DMS 273 (cell line): ENCODE measurements around the gene KRT13.

Source experiments
- DNase-seq: peaks from one replicate; lab custom pipeline; 2025; ENCODE audit not compliant: unreplicated experiment; lab: John Stamatoyannopoulos, UW

KRT13 gene

DNA sequence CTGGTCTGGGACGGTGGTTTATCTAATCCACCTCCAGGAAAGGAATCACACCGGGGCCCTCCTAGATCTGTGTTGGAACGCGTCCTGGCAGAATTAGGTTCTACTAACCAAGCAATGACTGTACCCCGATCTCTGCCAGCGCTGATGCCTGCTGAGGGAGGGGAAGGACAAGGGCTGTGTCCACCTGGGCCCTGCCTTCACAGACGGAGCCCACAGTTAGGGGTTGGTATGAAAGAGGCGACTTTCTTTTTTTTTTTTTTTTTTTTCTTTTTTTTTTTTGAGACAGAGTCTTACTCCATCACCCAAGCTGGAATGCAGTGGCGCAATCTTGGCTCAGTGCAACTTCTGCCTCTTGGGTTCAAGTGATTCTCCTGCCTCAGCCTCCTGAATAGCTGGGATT lies 32.6 kb upstream of the KRT13 start:
- DNase-seq: no peak

DNA sequence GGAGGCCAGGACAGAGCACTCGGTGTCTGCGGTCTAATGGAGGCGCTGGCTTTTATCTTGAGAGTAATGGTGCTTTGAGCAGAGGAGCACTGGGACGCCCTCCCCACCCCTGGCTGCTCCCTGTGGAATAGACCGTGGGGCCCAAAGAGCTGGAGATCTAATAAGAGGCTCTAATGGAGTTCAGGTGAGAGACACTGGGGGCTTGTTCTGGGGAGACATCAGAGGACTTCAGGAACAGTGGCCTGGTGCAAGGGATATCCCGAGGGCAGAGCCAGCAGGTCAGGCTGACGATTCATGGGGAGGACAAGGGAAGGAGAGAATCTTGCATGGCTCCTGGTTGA lies 32.2 kb upstream of the KRT13 start:
- DNase-seq: no peak

DNA sequence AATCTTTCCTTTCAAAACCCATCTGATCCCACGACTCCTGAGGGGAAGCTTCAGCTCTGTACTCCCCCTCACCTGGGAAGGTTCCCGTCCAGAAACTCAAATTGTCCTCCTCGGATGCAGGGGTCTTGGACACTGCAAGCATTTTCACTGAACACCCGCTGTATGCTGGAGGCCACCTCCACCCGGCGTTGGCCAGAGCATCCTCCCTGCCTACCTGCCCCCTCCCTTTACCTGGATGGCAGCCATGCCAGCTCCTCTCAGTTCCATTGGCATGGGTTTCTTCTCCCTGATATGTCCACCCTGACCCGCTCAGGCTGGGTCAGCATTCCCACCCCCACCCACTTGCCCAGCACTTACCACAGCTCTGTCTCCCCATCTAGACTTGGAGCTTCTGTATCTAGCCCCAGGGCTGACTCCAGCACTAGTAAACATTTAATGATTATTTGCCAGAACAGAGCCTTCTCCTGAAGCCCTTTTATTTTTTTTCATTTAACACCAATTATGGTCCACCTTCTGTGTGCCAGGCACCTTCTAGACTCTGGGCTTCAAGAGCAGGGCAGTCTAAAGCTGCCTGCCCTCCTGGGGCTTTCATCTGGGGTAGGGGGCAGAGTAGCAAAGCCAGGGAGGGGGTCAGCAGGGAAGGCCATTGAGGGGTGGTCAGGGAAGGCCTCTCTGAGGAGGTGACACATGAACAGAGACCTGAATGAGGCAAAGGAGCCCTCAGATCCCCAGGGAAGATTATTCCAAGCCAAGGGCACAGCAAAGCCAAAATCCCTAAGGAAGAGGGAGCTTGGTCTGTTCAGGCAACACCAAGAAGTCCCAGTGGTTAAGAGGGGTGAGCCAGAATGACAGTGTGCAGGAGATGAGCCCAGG lies 31.6 kb upstream of the KRT13 start:
- no peak for DNase-seq

DNA sequence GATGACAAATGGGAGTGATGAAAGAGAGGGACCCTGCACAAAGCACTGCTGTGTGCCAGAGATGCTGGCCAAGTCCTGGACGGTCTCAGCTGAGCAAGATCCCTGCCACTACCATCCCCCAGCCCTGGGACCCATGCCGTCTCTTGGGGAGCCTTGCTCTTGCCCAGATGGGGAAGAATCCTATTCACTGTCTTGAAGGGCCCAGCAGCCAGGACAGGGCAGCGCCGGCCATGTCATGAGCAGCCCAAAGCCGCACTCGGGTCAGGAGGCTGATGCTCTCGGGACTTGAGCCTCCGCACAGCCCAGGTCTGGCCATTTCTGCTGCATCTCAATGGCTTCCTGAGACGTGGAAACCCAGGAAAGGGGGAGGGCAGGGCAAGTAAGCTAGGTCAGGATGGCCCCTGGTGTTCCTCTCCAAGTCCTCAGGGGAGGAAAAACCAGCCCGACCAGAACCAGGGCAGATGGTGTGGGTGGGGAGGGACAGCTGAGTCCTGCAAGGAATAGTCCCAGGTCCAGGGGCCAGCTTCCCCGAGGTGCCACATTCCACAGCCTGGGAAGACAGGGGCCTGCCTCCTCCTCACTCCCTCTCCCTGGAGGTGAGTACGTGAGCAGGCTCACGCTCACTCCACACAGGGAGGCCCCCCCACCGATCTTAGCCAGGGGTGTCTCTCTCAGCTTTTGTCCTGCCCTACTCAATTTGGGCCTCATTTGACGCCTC lies 30.5 kb upstream of the KRT13 start:
- no peak for DNase-seq

GRCh38 chr17:41534899-41535546 lies 29.6 kb upstream of the KRT13 start:
- no peak for DNase-seq

GRCh38 chr17:41533613-41534012 lies 28.2 kb upstream of the KRT13 start:
- DNase-seq: no peak

- DNase-seq: no peak
Measured at GRCh38 chr17:41532947-41533570, 27.6 kb upstream of the KRT13 start.

DNA sequence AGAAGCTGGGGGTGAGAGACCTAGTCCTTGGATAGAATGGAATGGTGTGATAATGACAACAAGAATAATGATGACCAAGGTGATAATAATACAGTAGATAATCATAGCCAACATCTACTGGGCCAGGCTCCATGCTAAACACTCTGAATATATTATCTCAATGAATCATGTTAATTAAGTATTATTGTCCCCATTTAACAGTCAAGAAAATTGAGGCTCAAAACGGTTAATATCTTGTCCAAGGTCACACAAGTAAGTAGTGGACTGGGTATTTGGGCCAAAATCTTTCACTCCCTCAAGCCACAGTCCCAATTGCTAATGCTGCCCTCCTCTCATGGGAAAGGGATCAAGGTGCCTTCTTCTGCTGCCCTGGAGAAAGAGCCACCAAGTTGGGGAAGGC lies 26.6 kb upstream of the KRT13 start:
- DNase-seq: no peak

DNA sequence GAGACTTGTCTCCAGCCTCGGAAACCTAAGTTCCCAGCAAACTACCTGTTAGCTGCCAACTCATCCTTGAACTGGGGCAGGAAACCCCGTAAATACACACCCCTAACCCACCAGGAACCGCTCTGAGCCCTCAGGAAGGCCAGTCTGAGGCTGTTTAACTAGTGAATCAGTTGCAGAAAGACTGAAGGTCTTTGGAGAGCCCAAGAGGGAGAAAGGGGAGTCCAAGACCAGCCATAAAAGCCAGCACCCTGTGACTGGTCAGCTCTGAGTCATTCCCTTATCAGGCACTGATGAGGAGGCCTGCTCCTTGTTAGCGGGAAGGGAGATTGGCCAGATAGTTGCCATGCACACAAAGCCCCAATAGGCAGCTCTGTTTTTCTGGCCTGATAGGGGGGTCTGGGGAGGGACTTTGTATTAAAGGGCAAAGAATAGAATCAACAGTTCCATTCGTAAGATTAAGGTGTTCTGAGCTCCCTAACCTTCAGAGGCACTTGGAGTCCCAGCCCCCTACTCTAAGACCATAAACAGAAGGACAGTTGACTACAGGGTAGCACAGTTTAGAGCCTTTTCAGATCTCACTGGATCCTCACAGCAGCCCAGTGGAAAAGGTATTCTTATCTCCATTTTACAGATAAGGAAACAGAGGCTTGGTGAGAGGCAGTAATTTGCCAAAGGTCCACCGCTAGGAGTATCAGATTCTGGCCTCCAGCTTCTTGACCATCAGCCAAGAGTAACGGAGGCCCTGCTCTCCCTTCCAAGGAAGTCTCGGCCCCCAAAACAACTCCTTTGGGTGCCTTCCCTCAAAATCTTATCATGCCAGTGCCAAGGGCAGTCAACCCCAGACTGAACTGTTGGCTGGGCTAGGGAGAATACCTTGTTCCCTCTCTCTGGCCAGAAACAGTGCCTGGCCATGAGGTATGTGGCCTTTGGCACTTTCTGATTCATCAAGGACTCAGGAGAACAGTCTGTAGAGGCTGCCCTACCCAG lies 24.9 kb upstream of the KRT13 start:
- peak; percentile 37 for DNase-seq

- DNase-seq: no peak
Measured at GRCh38 chr17:41529491-41529915, 24.1 kb upstream of the KRT13 start.

- DNase-seq: no peak
Measured at GRCh38 chr17:41528959-41529353, 23.5 kb upstream of the KRT13 start.

- DNase-seq: no peak
Measured at GRCh38 chr17:41527063-41528023, 21.9 kb upstream of the KRT13 start.

GRCh38 chr17:41524261-41524660 lies 18.8 kb upstream of the KRT13 start:
- DNase-seq: no peak

- peak; percentile 82 for DNase-seq
Measured at GRCh38 chr17:41523787-41524186, 18.4 kb upstream of the KRT13 start.

DNA sequence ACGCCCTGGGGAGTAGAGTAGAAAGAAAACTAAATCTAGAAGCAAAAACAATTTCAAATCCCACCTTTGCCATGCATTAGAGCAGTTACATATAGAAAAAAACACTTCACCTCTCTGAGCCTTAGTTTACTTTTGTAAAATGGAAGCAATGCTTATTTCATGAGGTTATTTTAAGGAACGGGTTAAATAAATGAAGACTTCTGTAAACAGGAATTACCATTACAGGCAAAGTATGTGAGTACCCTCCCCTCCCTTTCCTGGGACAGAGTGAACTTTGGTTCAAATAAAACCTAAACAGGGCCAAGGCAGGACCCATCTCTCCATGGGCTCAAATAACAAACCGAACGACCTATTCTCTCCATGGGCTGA lies 17.8 kb upstream of the KRT13 start:
- no peak for DNase-seq

- DNase-seq: no peak
Measured at GRCh38 chr17:41522301-41523224, 17.2 kb upstream of the KRT13 start.

DNA sequence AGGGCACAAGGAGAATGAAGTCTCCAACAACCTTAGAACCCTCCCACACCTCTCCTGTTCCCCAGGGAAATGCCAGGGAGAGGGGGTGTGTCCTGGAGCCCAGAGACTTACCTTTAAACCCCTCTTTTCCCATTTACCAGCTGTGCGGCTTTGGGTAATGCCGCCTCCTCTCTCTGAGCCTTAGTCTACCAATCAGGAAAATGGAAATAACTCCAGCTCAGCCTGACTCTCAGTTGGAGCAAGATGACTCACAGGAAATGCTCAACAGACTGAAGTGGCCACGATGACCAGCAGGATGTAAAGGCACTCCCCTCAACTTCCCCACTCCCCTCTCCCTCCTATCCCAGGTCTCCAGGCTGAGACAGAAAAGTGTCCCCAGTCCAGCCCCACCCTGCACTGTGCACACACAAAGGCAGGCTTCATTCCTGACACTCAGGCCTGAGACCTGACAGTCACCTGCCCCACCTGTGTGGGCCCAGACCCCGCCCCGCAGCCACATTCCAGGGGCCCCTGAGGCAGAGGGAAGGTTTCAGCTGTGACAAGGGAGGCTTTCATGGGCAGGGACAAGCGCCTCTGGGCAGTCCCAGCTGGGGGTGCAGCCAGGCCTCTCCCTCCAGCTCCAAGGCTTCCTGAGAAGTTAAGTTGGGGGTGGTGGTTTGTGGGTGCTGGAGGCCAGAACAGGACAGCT lies 16.3 kb upstream of the KRT13 start:
- DNase-seq: no peak
